Activated CD4-positive, alpha-beta T cell treated with anti-CD3 and anti-CD28 coated beads, Interleukin-2, amount 10 ng/mL, durations not matched to agents 7 days and 5 days (primary cell): ENCODE measurements around the gene MROH9. TPM values are rescaled to one million over a fixed set of nuclear protein-coding genes. Genes with fewer than 3 reads are reported as not detected.
"Not testable (repeated sequence)": the region's sequence is repeated elsewhere in the genome, so short reads cannot be mapped to it uniquely, and the experiment has no call there.

Experiments
- CTCF ChIA-PET: fragments of 350-600 bp; sonication (Branson Sonifier 250); formaldehyde crosslinking; loops from one replicate; lab custom pipeline; 2021; ENCODE audit warnings: antibody characterized with exemption; lab: Charles Lee
- POLR2A ChIA-PET: fragments of 350-600 bp; sonication (Branson Sonifier 250); formaldehyde crosslinking; loops from one replicate; lab custom pipeline; 2021; ENCODE audit warnings: antibody characterized with exemption; lab: Charles Lee
- DNase-seq: peaks from one replicate; pipeline ENCODE4 v3.0.0-alpha.2; 2020
- H3K27ac Mint-ChIP-seq: one replicate; pipeline ENCODE4 v1.8.0; 2021; ENCODE audit warnings: mild to moderate bottlenecking, moderate library complexity, mixed read lengths
- H3K27me3 Mint-ChIP-seq: one replicate; pipeline ENCODE4 v1.8.0; 2021; ENCODE audit warnings: mixed read lengths
- H3K36me3 Mint-ChIP-seq: one replicate; pipeline ENCODE4 v1.8.0; 2021; ENCODE audit warnings: low read depth, mixed read lengths
- H3K4me1 Mint-ChIP-seq: one replicate; pipeline ENCODE4 v1.8.0; 2021; ENCODE audit warnings: mixed read lengths
- H3K4me3 Mint-ChIP-seq: one replicate; pipeline ENCODE4 v1.8.0; 2021; ENCODE audit warnings: mild to moderate bottlenecking, moderate library complexity, mixed read lengths
- H3K9me3 Mint-ChIP-seq: one replicate; pipeline ENCODE4 v1.8.0; 2021; ENCODE audit warnings: mixed read lengths
- total RNA-seq, 2 experiments: library from RNA; stranded (reverse); gene quantifications; one replicate each; pipeline ENCODE4 v1.2.3, GENCODE V29; 2021

Gene MROH9
- total RNA-seq, 2 experiments from 2014 or later, result not detected

GRCh38 chr1:170929412-170929834 is 5.9 kb upstream of the MROH9 start:
- DNase-seq, result no peak
- no peak overlapping the region for H3K4me3 Mint-ChIP-seq
- H3K27ac Mint-ChIP-seq, result no peak overlapping the region
- no peaks in the 10 kb centered on the region for H3K4me1 Mint-ChIP-seq
- H3K9me3 Mint-ChIP-seq, result no peaks in the 10 kb centered on the region
- CTCF ChIA-PET, result interaction anchor here (1.0 kb wide), 1 partner anchor 1001 kb away, joined by 3 read pairs; no protein-coding TSS in a partner anchor
- H3K36me3 Mint-ChIP-seq, result no peaks in the 10 kb centered on the region
- POLR2A ChIA-PET, result no interaction called here
- H3K27me3 Mint-ChIP-seq, result peaks cover 1% of the 10 kb centered on the region

GRCh38 chr1:170929835-170930554 is 5.3 kb upstream of the MROH9 start:
- no peaks in the 10 kb centered on the region for H3K9me3 Mint-ChIP-seq
- DNase-seq, result peak; percentile 32
- no peaks in the 10 kb centered on the region for H3K36me3 Mint-ChIP-seq
- H3K27me3 Mint-ChIP-seq, result peaks cover 1% of the 10 kb centered on the region
- no peak overlapping the region for H3K27ac Mint-ChIP-seq
- POLR2A ChIA-PET, result no interaction called here
- CTCF ChIA-PET, result interaction anchor here (1.0 to 1.6 kb wide), 2 partner anchors 21 to 1001 kb away, joined by 3 to 5 read pairs; no protein-coding TSS in a partner anchor
- no peaks in the 10 kb centered on the region for H3K4me1 Mint-ChIP-seq
- H3K4me3 Mint-ChIP-seq, result no peak overlapping the region

- Mint-ChIP-seq H3K9me3 (no peaks in the 10 kb centered on the region), H3K36me3 (no peaks in the 10 kb centered on the region), H3K4me3 (no peak overlapping the region), H3K27ac (no peak overlapping the region), H3K27me3 (peaks cover 1% of the 10 kb centered on the region), H3K4me1 (no peaks in the 10 kb centered on the region)
- POLR2A ChIA-PET, result no interaction called here
- DNase-seq, result no peak
- CTCF ChIA-PET, result no interaction called here
Observed at GRCh38 chr1:170931650-170932049, 3.7 kb upstream of the MROH9 start.

- CTCF ChIA-PET, result no interaction called here
- no peak overlapping the region for H3K27ac Mint-ChIP-seq
Observed at GRCh38 chr1:170932236-170932635, 3.1 kb upstream of the MROH9 start.

GRCh38 chr1:170938281-170938680 is 2.9 kb downstream of the MROH9 start:
- no peak for DNase-seq
- Mint-ChIP-seq H3K4me1 (no peaks in the 10 kb centered on the region), H3K36me3 (no peaks in the 10 kb centered on the region), H3K9me3 (no peaks in the 10 kb centered on the region), H3K4me3 (no peak overlapping the region), H3K27ac (no peak overlapping the region), H3K27me3 (peaks cover 3% of the 10 kb centered on the region)
- POLR2A ChIA-PET, result no interaction called here
- CTCF ChIA-PET, result no interaction called here

More at GRCh38 chr1:170932236-170932635, 3.1 kb upstream of the MROH9 start:
- no peaks in the 10 kb centered on the region for H3K36me3 Mint-ChIP-seq
- POLR2A ChIA-PET, result no interaction called here
- H3K4me1 Mint-ChIP-seq, result no peaks in the 10 kb centered on the region
- no peak for DNase-seq
- H3K9me3 Mint-ChIP-seq, result no peaks in the 10 kb centered on the region
- peaks cover 1% of the 10 kb centered on the region for H3K27me3 Mint-ChIP-seq
- no peak overlapping the region for H3K4me3 Mint-ChIP-seq

- no peaks in the 10 kb centered on the region for H3K36me3 Mint-ChIP-seq
- DNase-seq, result no peak
- ChIA-PET CTCF (no interaction called here), POLR2A (no interaction called here)
- peaks cover 4% of the 10 kb centered on the region for H3K27me3 Mint-ChIP-seq
- H3K4me1 Mint-ChIP-seq, result no peaks in the 10 kb centered on the region
- no peak overlapping the region for H3K4me3 Mint-ChIP-seq
- no peaks in the 10 kb centered on the region for H3K9me3 Mint-ChIP-seq
- no peak overlapping the region for H3K27ac Mint-ChIP-seq
Observed at GRCh38 chr1:170939476-170939875, 4.1 kb downstream of the MROH9 start.

- H3K36me3 Mint-ChIP-seq, POLR2A ChIA-PET, H3K9me3 Mint-ChIP-seq, DNase-seq, H3K4me1 Mint-ChIP-seq, H3K4me3 Mint-ChIP-seq, CTCF ChIA-PET, H3K27me3 Mint-ChIP-seq, H3K27ac Mint-ChIP-seq: not testable (repeated sequence)
Observed at GRCh38 chr1:170951744-170952143, 16.4 kb downstream of the MROH9 start.

GRCh38 chr1:170959385-170959784 is 24.1 kb downstream of the MROH9 start:
- Mint-ChIP-seq H3K9me3 (no peaks in the 10 kb centered on the region), H3K36me3 (no peaks in the 10 kb centered on the region), H3K27ac (no peak overlapping the region), H3K4me3 (no peak overlapping the region), H3K4me1 (no peaks in the 10 kb centered on the region), H3K27me3 (peaks cover 6% of the 10 kb centered on the region)
- DNase-seq, result no peak
- ChIA-PET CTCF (no interaction called here), POLR2A (no interaction called here)

GRCh38 chr1:170964506-170964905 is 29.2 kb downstream of the MROH9 start:
- Mint-ChIP-seq H3K9me3 (no peaks in the 10 kb centered on the region), H3K36me3 (no peaks in the 10 kb centered on the region), H3K27ac (no peak overlapping the region), H3K27me3 (peaks cover 15% of the 10 kb centered on the region), H3K4me1 (no peaks in the 10 kb centered on the region), H3K4me3 (no peak overlapping the region)
- POLR2A ChIA-PET, result no interaction called here
- DNase-seq, result no peak
- CTCF ChIA-PET, result no interaction called here

- no peaks in the 10 kb centered on the region for H3K4me1 Mint-ChIP-seq
- no peak overlapping the region for H3K4me3 Mint-ChIP-seq
- POLR2A ChIA-PET, result no interaction called here
- CTCF ChIA-PET, result interaction anchor here (0.6 to 1.2 kb wide), 3 partner anchors 9 to 346 kb away, joined by 3 to 5 read pairs (median 3); no protein-coding TSS in a partner anchor
- no peaks in the 10 kb centered on the region for H3K9me3 Mint-ChIP-seq
- DNase-seq, result peak; percentile 12
- H3K27ac Mint-ChIP-seq, result no peak overlapping the region
- peaks cover 15% of the 10 kb centered on the region for H3K27me3 Mint-ChIP-seq
- no peaks in the 10 kb centered on the region for H3K36me3 Mint-ChIP-seq
Observed at GRCh38 chr1:170967042-170967910, 31.9 kb downstream of the MROH9 start.

GRCh38 chr1:170970256-170970655 is 34.9 kb downstream of the MROH9 start:
- Mint-ChIP-seq H3K4me1 (no peaks in the 10 kb centered on the region), H3K9me3 (no peaks in the 10 kb centered on the region), H3K36me3 (no peaks in the 10 kb centered on the region), H3K4me3 (no peak overlapping the region), H3K27me3 (peaks cover 9% of the 10 kb centered on the region), H3K27ac (no peak overlapping the region)
- DNase-seq, result no peak
- CTCF ChIA-PET, result interaction anchor here (0.6 kb wide), 1 partner anchor 111 kb away, joined by 3 read pairs; no protein-coding TSS in a partner anchor
- POLR2A ChIA-PET, result no interaction called here

GRCh38 chr1:170978371-170978910 is 43.1 kb downstream of the MROH9 start:
- Mint-ChIP-seq H3K36me3 (no peaks in the 10 kb centered on the region), H3K27me3 (peaks cover 5% of the 10 kb centered on the region), H3K4me3 (no peak overlapping the region), H3K9me3 (no peaks in the 10 kb centered on the region), H3K4me1 (no peaks in the 10 kb centered on the region), H3K27ac (no peak overlapping the region)
- ChIA-PET CTCF (interaction anchor here (0.6 kb wide), 1 partner anchor 158 kb away, joined by 3 read pairs; no protein-coding TSS in a partner anchor), POLR2A (no interaction called here)
- DNase-seq, result no peak

GRCh38 chr1:170985406-170985805 is 50.1 kb downstream of the MROH9 start:
- ChIA-PET POLR2A (no interaction called here), CTCF (no interaction called here)
- Mint-ChIP-seq H3K9me3 (no peaks in the 10 kb centered on the region), H3K4me1 (no peaks in the 10 kb centered on the region), H3K27me3 (no peaks in the 10 kb centered on the region), H3K4me3 (no peak overlapping the region), H3K36me3 (no peaks in the 10 kb centered on the region), H3K27ac (no peak overlapping the region)
- DNase-seq, result no peak
